ENCODE results near the gene BCAM. TPM values are rescaled to one million over a fixed set of nuclear protein-coding genes. Genes with fewer than 3 reads are reported as not detected.

BCAM gene
- total RNA-seq, 1 experiment from 2014 or later, result 78.7 TPM

DNA sequence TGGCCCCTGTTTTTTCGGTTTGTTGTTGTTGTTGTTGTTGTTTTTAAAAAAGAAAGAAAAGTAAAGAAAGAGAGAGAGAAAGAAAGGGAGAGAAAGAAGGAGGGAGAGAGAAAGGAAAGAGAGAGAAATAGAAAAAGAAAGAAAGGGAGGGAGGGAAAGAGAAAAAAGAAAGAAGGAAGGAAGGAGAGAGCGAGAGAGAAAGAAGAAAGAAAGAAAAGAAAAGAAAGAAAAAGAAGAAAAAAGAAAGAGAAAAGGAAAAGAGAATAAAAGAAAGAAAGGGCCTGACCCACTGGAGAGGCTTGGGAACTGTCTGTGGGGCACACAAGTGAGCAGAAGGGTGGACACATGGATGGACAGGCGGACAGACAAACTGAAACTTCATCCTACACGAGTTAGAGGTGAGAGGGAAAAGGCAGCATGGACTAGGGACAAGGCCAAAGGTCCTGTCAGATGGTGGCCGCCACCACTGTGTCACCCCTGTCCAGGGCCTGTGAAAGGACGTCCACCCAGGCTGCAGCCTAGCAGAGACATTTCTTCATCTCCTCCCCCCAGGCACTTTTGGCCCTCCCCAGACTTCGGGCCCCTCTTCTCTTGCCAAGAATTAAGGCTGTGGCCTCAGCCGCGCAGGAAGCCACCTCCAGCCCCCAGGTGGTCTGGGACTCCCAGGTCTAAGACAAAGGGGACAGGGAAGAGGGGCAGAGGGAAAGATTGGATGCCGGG is 9.1 kb upstream of the BCAM start (continued):
- TF ChIP-seq, protein P1, sequence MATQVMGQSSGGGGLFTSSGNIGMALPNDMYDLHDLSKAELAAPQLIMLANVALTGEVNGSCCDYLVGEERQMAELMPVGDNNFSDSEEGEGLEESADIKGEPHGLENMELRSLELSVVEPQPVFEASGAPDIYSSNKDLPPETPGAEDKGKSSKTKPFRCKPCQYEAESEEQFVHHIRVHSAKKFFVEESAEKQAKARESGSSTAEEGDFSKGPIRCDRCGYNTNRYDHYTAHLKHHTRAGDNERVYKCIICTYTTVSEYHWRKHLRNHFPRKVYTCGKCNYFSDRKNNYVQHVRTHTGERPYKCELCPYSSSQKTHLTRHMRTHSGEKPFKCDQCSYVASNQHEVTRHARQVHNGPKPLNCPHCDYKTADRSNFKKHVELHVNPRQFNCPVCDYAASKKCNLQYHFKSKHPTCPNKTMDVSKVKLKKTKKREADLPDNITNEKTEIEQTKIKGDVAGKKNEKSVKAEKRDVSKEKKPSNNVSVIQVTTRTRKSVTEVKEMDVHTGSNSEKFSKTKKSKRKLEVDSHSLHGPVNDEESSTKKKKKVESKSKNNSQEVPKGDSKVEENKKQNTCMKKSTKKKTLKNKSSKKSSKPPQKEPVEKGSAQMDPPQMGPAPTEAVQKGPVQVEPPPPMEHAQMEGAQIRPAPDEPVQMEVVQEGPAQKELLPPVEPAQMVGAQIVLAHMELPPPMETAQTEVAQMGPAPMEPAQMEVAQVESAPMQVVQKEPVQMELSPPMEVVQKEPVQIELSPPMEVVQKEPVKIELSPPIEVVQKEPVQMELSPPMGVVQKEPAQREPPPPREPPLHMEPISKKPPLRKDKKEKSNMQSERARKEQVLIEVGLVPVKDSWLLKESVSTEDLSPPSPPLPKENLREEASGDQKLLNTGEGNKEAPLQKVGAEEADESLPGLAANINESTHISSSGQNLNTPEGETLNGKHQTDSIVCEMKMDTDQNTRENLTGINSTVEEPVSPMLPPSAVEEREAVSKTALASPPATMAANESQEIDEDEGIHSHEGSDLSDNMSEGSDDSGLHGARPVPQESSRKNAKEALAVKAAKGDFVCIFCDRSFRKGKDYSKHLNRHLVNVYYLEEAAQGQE (IDR thresholded peaks at IDR 0.05; ENCODE audit: low read depth), result no peak
- TF ChIP-seq, protein P2, sequence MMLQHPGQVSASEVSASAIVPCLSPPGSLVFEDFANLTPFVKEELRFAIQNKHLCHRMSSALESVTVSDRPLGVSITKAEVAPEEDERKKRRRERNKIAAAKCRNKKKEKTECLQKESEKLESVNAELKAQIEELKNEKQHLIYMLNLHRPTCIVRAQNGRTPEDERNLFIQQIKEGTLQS (IDR thresholded peaks at IDR 0.05), result no peak
- TF ChIP-seq FOSL1 (IDR thresholded peaks at IDR 0.05; ENCODE audit: low read depth) (no peak), MAX (IDR thresholded peaks at IDR 0.05) (no peak), RAD21 (IDR thresholded peaks at IDR 0.05; ENCODE audit: low read depth) (no peak), EZH2phosphoT487 (IDR thresholded peaks at IDR 0.05; ENCODE audit: borderline replicate concordance) (no peak)

GRCh38 chr19:44800461-44800860 is 8.4 kb upstream of the BCAM start:
- Histone ChIP-seq H3K79me2 (ENCODE audit: insufficient read depth, low read length) (no peaks in the 10 kb centered on the region), H3K9me3 (ENCODE audit: control insufficient read depth in 1 of 2, insufficient read depth in 1 of 2, low read depth in 1 of 2, low read length in 2 of 2) (peaks cover 0 to 3% of the 10 kb centered on the region in 2 experiments; a peak in 1 of 4 replicates), H3K27ac (ENCODE audit: low read depth, low read length) (no peak overlapping the region; the same call in 1 of the 2 replicates), H4K20me1 (ENCODE audit: insufficient read depth) (no peaks in the 10 kb centered on the region), H3K36me3 (ENCODE audit: control insufficient read depth in 1 of 2, insufficient read depth in 2 of 2, low read length in 2 of 2) (peaks cover 13 to 24% of the 10 kb centered on the region in 2 experiments; a peak in 3 of 4 replicates), H3K4me2 (ENCODE audit: low read length) (no peak overlapping the region; the same call in 1 of the 2 replicates), H3K4me1 (ENCODE audit: control insufficient read depth in 1 of 2, insufficient read depth in 2 of 2, low read length in 2 of 2) (peaks cover 3 to 9% of the 10 kb centered on the region in 2 experiments; a peak in 3 of 4 replicates), H3K27me3 (ENCODE audit: insufficient read depth, low read length) (no peaks in the 10 kb centered on the region), H2AFZ (ENCODE audit: low read depth, low read length, poor library complexity, severe bottlenecking) (no peak overlapping the region), H3K9ac (ENCODE audit: low read length) (no peak overlapping the region), H3K9me2 (ENCODE audit: insufficient read depth) (no peaks in the 10 kb centered on the region), H3K4me3 (replicated peaks in 1 of 2; ENCODE audit: low read depth in 1 of 2, low read length in 2 of 2) (no peak overlapping the region)
- CTCF ChIA-PET, result no interaction called here
- POLR2A ChIA-PET, result no interaction called here
- no TSS peak for BruUV-seq (replicated peaks)
- DNase-seq (ENCODE audit: low read depth, low spot score), result no peak
- peak; percentile 97 for ATAC-seq
- intact Hi-C loops (cut with micrococcal nuclease), result loop anchor here (5.0 kb wide), 1 partner anchor 537 kb away; no protein-coding TSS in a partner anchor
- RAD21 ChIA-PET (ENCODE audit: low non-redundant PET in 1 of 2, low total read pairs in 2 of 2, uncharacterized antibody in 2 of 2, unreplicated experiment in 2 of 2), result no interaction called here
- no peak for TF ChIP-seq SRF (IDR thresholded peaks at IDR 0.05; ENCODE audit: low read depth)
- no peak for TF ChIP-seq POLR2AphosphoS5 (IDR thresholded peaks at IDR 0.05; ENCODE audit: low read depth, low read length)
- no peak for TF ChIP-seq TCF7L2 (IDR thresholded peaks at IDR 0.05; ENCODE audit: borderline replicate concordance, extremely low read depth, insufficient read depth, insufficient read length)
- TF ChIP-seq CEBPB (IDR thresholded peaks at IDR 0.05; ENCODE audit: low read depth), result no peak
- TF ChIP-seq MAX (IDR thresholded peaks at IDR 0.05), result no peak
- TF ChIP-seq EZH2phosphoT487 (IDR thresholded peaks at IDR 0.05; ENCODE audit: borderline replicate concordance), result no peak
- peak; percentile 75 for TF ChIP-seq RAD21 (IDR thresholded peaks at IDR 0.05; ENCODE audit: low read depth)
- TF ChIP-seq, protein P1 (IDR thresholded peaks at IDR 0.05; ENCODE audit: low read depth), result no peak
- peak; percentile 91 to 99 (median 92) for TF ChIP-seq CTCF (IDR thresholded peaks at IDR 0.05 in 2 of 3, conservative IDR thresholded peaks at IDR 0.05 in 1 of 3; ENCODE audit: borderline replicate concordance in 1 of 3, insufficient read depth in 1 of 3, low read depth in 2 of 3, low read length in 2 of 3)

Data from HCT116 (cell line).